ENCODE results near the gene AP5B1.

DNA sequence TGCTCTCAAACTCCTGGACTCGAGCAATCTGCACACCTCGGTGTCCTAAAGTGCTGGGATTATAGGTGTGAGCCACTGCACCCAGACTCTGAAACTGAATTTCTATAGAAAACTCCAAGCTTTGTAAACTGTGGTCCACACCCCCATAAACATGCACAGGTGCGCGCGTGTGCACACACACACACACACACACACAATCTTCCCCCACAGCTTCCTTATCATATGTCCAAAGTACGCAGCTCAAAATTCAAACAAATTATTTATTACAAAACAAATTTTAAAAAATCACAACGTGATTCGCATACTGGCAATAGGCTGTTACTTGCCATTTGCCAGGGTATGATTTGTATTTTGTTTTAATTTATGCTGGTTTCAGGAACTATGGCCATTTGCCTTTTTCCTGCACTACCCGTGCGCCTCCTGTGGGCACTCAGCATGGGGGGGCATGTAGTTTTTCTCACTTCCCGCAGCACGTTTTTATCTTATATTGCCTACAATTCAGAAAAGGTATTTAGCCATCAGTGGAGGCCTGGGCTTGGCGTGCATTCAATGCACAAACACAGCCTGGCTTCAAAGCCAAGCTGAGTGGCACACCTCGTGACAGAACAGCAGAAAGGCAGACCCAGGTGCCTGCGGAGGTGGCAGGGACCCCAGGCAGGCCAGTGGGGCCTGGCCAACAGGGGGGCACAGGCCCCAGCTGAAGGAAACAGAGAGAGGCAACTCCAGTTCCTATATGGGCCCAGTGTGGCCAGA is 42.2 kb upstream of the AP5B1 start:
- no peak for TF ChIP-seq EP300 (IDR thresholded peaks at IDR 0.05; ENCODE audit: low read depth)
- TF ChIP-seq, protein P1, sequence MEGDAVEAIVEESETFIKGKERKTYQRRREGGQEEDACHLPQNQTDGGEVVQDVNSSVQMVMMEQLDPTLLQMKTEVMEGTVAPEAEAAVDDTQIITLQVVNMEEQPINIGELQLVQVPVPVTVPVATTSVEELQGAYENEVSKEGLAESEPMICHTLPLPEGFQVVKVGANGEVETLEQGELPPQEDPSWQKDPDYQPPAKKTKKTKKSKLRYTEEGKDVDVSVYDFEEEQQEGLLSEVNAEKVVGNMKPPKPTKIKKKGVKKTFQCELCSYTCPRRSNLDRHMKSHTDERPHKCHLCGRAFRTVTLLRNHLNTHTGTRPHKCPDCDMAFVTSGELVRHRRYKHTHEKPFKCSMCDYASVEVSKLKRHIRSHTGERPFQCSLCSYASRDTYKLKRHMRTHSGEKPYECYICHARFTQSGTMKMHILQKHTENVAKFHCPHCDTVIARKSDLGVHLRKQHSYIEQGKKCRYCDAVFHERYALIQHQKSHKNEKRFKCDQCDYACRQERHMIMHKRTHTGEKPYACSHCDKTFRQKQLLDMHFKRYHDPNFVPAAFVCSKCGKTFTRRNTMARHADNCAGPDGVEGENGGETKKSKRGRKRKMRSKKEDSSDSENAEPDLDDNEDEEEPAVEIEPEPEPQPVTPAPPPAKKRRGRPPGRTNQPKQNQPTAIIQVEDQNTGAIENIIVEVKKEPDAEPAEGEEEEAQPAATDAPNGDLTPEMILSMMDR (IDR thresholded peaks at IDR 0.05) = peak in 2 of 5 experiments; percentile 21 to 31
- TF ChIP-seq POLR2A (IDR thresholded peaks at IDR 0.05) = no peak
- no peak for TF ChIP-seq POLR2AphosphoS5 (IDR thresholded peaks at IDR 0.05)

Data from transverse colon (tissue), 4 donors.